Measurements from ENCODE around the gene GSPT2.
"Not testable (repeated sequence)": the region's sequence is repeated elsewhere in the genome, so short reads cannot be mapped to it uniquely, and the experiment has no call there.

Gene GSPT2

DNA sequence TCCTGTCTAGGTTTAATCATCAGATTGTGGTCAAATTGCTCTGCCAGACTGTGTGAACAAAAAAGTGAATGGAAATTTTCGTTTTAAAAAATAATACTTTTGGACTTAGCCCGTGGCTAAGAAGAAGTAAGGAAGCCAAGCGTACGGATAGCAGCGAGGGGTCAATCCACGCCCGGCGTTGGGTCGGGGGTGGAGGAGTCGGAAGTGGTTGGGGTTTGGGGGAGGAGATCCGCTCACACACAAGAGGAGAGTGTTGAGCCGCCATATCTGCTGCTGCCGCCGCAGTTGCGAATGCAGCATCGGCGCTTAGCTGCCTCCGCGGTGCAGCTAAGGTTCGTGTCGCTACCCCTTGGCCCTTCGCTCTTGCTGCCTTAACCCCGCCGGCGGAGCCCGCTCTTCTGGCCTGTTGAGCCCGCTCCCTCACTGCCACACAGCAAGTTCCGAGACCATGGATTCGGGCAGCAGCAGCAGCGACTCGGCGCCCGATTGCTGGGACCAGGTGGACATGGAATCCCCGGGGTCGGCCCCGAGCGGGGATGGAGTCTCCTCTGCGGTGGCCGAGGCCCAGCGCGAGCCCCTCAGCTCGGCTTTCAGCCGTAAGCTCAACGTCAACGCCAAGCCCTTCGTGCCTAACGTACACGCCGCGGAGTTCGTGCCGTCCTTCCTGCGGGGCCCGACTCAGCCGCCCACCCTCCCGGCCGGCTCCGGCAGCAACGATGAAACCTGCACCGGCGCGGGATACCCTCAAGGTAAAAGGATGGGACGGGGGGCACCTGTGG, at the start of gene GSPT2:
GSPT2 (plus strand) TSS at position 264 of the 779 bp plus-strand sequence; CDS start at position 449, 185 bp downstream.
- DNase-seq: peak; percentile 60 to 63

DNA sequence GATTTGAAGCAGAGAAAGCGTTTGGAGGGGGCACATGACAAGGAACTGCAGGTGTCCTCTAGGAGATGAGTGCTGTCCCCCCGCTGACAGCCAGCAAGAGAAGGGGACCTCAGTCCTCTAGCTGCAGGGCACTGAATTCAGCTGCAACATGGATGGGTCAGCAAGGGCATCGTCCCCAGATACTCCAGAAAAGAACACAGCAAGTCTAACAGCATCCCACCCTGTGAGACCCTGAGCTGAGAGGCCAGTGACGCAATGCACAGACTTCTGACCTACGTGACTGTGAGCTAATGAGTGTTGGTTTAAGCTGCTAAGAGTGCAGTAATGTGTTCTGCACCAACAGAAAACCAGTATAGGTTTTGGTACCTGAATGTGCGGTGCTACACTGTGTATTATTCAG, 49.0 kb upstream of the GSPT2 start:
- DNase-seq: no peak

DNA sequence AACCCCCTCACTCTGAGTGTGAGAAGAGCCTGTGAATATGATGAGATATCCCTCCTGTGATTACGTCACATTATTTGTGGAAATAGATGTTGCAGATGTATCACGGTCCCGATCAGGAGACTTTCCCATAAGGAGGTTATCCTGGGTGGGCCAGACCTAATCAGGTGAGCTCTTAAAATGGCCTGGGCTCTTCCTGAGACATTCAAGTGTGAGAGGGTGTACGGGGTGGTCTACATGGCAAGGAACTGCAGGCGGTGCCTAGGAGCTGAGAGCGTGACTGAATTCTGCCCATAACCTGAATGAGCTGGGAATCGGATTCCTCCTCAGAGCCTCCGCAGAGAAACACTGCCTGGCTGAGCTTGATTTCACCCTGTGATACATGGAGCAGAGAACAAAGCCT, 45.8 kb upstream of the GSPT2 start:
- DNase-seq: no peak

DNA sequence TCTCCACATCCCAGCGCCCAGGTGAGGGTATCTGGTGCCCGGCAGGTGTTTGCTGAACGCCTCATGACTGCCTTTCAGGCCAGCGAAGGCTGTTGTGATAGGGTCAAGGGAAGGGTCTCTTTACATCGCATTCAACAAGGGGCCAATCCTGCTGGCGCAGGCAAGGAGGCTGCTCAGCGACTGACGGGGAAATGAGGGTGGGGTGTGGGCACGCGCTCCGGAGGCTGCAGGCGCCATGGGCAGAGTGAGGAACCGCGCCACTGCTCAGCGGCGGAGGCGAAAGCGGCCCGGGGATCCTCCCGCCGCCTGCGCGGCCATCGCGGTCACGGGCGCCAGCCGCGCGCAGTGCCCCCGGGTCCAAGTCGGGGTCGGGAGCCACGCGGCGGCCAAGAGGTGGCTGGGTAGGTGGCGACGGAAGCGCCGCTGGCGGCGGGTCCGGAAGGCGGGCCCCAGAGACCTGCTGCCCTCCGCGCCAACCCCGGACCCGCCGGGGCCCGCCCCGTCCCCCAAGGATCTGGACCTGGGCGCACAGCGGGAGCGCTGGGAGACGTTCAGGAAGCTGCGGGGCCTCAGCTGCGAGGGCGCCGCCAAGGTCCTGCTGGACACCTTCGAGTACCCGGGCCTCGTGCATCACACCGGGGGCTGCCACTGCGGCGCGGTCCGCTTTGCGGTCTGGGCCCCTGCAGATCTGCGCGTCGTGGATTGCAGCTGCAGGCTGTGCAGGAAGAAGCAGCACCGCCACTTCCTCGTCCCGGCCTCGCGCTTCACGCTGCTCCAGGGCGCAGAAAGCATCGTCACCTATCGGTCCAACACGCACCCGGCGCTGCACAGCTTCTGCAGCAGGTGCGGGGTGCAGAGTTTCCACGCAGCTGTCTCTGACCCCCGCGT, 32.7 kb upstream of the GSPT2 start, which contains the start of gene CENPVL1:
CENPVL1 (plus strand) TSS at position 236 of the 888 bp plus-strand sequence; CDS start at position 236, 0 bp downstream.
- not testable (repeated sequence) for DNase-seq

DNA sequence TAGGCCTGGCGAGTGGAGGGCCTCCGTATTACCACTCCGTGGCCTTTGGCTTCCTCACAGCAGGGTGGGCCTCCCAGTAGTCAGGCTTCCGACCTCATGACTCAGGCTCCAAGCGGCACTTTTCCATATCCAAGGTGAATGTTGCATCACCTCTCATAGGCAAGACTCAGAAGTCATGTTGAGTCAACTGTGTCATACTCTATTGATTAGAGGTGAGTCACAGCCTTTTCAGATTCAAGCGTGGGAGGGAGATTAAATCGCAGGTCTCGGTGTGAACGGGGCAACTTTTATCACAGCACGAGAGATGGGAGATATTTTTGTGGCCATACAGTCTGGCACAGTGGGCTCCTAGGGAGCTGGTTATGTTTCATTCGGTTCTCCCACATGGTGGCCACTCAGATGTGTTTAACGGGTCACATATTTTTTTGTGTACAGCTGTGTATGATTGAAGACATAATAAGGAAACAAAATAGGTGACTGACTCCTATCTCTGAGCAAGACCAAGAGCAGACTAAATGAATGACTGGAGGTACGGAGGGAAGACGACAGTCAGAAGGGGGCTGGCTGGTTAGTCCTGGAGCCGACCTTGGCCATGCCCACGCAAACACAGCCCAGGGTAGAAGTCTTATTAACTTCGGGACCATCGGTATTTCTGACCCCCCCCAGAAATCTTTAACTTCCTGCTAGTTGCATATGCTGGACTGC, 30.1 kb upstream of the GSPT2 start:
- DNase-seq: not testable (repeated sequence)

DNA sequence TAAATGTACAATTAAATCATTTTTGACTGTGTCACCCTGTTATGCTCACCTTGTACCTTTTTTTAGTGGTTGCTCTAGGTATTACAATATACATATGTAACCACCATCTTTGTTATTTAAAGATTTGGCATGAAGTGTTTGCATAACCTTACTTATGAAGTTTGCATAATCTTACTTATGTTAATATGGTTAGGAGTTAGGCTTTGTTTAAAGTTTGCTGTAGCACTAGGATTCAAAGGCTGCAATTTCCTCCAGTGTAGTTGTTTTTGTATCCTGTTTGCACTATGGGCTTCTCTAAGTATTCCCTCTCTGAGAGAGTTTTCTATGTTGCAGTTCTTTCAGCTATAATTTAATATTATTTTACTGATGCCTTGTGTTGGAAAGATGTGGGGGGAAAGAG, 15.0 kb upstream of the GSPT2 start:
- DNase-seq: no peak

DNA sequence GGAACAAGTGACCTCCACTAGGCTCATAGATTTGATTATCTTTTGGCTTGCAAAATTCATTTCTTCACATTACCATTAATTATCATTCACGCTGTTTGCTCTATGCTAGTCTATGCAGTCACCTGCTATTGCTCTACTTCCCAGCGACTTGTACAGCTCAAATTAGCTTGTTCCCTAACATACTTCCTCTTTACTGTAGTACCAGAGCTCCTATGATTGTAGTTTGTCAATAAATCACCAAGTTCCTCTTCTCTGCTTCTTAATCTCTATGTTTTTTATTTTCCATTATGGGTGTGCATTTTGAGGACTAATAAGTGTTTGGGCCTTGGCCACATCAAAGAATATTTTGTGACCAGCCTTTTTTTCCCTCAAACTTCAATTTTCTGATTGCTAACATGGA, 6.2 kb upstream of the GSPT2 start:
- DNase-seq: no peak

DNA sequence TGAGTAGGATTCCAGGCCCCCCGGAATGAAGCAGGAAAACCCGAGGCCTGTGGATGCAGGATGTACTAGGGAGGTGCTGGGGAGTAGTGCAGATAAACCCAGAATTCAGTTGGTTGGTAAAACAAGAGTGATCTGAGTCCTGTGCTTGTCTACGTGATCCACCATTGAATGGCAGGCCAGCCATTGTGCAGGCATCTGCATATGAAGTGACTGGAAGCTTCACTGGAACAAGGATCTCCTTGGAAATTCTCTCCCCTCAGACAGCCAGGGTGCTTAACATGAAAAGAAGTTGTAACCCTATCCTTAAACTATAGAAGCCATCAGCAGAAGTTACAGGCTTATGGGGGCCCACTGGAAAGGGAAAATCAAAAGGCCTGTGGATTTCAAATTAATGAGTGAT, 656 bp upstream of the GSPT2 start:
- no peak for DNase-seq

DNA sequence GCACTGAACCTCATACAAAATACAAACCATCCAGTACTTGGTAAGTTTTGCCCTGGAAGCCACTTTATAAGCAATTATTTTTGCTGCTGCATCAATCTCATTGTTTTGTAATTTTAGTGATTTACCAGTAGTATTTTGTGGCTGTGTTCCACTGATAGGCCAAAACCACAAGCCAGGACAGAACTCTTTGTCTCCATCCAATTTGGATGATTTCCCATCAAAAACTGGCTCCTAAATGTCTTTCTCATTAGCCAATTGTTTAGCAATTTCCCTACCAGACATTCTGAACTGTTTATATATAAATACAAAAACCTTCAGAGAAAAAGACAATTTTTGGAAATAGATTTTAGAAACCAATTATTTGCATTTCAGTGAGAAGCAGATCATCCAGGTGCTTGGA, 4.4 kb downstream of the GSPT2 start:
- no peak for DNase-seq

DNA sequence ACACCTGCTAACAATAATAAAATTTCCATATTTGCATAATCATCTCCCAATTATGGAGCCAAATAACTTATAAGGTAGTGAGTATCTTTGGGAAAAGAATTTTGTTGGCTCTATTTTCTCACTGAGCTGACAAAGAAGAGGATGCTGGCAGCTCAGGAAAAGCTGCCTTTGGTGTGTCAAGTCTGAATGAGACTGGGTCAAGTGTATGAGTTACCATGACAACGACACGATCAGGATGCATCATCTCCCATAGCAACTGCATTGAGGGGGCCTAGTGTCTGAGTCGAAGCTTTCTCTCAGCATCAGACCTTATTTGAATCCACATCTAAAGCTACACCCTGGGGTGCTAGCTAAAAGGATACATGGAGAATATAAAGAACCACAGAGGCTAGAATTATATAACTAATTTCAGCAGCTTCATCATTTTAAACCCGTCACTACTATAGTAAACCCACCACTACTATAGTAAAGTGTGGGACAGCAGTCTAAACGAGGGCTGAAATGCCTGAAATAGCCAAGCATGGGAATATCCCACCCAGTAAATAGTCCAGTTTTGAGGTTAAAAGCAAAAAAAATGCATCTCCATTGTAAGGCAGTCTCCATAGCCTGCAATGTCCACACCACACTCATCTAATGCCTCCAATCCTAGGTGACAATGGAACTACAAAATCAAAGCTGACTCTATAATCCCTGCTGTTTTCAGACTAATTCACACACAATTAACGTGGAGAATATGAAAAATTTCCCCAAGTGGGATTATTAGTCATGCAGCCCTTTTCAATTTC, 16.0 kb downstream of the GSPT2 start:
- DNase-seq: no peak

DNA sequence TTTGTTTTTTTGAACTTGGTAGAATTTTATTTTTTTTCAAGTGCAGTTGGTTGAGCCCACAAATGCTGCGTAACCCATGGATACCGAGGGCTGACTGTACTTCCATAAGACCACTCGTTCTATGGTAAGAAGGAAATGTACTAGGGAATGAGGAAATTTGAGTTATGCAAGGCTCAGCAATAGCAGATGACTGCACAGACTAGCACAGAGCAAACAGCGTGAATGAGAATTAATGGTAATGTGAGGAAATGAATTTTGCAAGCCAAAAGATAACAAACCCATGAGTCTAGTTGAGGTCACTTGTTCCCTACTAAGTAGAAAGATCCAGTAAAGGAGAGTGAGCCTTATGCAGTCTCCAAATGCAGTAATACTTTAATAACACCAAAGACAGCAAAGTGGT, 17.4 kb downstream of the GSPT2 start:
- DNase-seq: no peak

DNA sequence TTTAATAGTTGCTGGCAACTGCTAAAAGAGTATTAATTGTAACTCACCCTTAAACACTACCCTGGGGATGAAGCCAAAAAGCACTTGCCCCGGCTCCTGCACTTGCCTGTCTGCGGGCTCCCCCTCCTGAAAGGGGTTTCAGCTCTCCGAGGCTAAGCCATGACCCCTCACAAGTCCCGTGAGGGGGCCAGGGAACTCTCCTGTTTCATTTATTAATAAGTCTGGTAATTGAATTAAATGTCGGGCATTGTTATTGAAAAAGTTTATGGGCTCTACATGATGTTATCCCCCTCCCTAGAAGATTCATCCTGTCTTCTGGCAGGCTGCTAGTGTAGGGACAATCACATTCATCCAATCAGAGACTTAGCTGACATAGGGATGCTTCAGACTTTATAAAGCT, 23.3 kb downstream of the GSPT2 start:
- no peak for DNase-seq

DNA sequence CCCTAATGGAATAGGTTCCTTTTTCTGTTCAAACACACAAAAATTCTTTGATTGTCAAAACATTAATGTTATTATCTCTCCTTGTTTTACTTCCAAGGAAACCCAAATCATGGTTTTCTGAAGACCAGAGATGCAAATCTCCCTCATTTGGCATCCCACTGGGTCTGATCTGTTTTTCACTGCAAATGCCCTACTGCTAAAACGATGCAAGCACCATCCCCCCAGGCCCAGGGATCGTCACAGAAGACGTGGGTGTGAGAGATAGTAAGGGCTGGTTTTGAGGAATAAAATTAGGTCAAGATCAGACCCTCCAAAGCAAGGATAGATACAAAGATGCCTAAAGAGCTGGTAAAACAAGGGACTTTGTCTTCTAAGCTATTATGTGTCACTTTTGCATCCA, 33.6 kb downstream of the GSPT2 start:
- no peak for DNase-seq

DNA sequence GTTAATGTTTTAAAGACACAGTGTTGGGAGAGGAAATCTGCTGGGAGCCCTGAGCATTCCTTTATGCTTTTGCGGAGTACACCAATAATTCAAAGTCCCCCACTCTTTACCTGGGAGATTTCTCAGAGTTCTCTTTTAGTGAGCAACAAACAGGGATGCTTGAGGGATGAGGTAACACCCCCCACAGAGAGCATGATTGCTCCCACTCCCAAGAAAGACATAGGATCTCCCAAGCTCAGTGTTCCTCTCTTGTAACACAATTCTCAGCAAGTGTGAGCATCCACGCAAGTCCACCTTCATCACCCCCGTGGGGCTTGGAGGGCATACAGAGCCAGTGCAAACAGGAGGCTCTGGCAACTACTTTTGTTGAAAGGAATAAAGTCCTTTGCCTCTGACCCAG, 36.1 kb downstream of the GSPT2 start:
- no peak for DNase-seq

DNA sequence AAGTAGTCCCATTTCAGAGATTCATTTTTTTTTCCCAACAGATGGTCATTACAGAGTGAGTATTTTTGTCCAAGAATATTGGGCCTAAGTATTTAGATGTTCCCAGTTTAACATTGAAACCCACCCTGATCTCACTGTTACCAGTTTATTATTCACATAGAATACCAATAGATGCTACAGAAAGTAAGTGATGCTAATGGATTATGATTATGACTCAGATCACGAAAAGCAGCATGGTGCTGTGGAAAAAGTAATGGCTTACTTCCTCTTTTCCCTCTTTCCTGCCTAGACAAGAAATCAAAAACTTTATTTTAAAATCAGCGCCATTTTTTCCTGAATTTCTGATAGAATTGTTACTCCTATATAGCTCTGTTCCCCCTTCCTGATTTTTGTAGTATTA, 51.9 kb downstream of the GSPT2 start:
- DNase-seq: no peak
